ENCODE results near the gene CTTN. TPM values are rescaled to one million over a fixed set of nuclear protein-coding genes. Genes with fewer than 3 reads are reported as not detected.

CTTN gene
- total RNA-seq, 1 experiment from 2014 or later, result 503 TPM

- Histone ChIP-seq H3K9me3 (ENCODE audit: control insufficient read depth, insufficient read depth, low read depth, low read length) (no peaks in the 10 kb centered on the region), H3K27me3 (ENCODE audit: control insufficient read depth, insufficient read depth, low read length) (no peaks in the 10 kb centered on the region), H3K4me1 (ENCODE audit: control insufficient read depth, insufficient read depth, low read length) (no peaks in the 10 kb centered on the region), H3K4me3 (ENCODE audit: low read depth in 2 of 2, low read length in 2 of 2) (no peak overlapping the region), H3K27ac (ENCODE audit: low read length) (no peak overlapping the region), H3K36me3 (ENCODE audit: control insufficient read depth, insufficient read depth, low read length) (peaks cover 23% of the 10 kb centered on the region)
- ATAC-seq (no peak), DNase-seq (ENCODE audit: low read depth, low spot score) (no peak)
- in situ Hi-C loops (cut with HindIII; ENCODE audit: low pct_unique_long_range_greater_than_20kb, low sequenced_read_pairs) (no loop called here), intact Hi-C loops (cut with micrococcal nuclease; ENCODE audit: unreplicated experiment) (no loop called here)
- ChIA-PET POLR2A (no interaction called here), CTCF (no interaction called here)
- no TSS peak for BruUV-seq (replicated peaks)
- no peak for TF ChIP-seq POLR2AphosphoS5 (IDR thresholded peaks at IDR 0.05; ENCODE audit: low read depth, low read length)
- TF ChIP-seq TCF7L2 (IDR thresholded peaks at IDR 0.05; ENCODE audit: low read depth, low read length), result no peak
- no peak for TF ChIP-seq CTCF (IDR thresholded peaks at IDR 0.05)
- TF ChIP-seq REST (IDR thresholded peaks at IDR 0.05; ENCODE audit: insufficient read depth in 1 of 2, low read depth in 2 of 2, low read length in 1 of 2), result no peak
- TF ChIP-seq SIN3A (IDR thresholded peaks at IDR 0.05; ENCODE audit: borderline replicate concordance, insufficient read depth, low read depth, low read length), result no peak
These were observed 46.7 kb upstream of the CTTN start for GRCh38 chr11:70351646-70352045.

- Histone ChIP-seq H3K36me3 (ENCODE audit: control insufficient read depth, insufficient read depth, low read length) (peaks cover 21% of the 10 kb centered on the region), H3K9me3 (ENCODE audit: control insufficient read depth, insufficient read depth, low read depth, low read length) (no peaks in the 10 kb centered on the region), H3K4me1 (ENCODE audit: control insufficient read depth, insufficient read depth, low read length) (no peaks in the 10 kb centered on the region), H3K27ac (ENCODE audit: low read length) (no peak overlapping the region), H3K4me3 (ENCODE audit: low read depth in 2 of 2, low read length in 2 of 2) (no peak overlapping the region), H3K27me3 (ENCODE audit: control insufficient read depth, insufficient read depth, low read length) (no peaks in the 10 kb centered on the region)
- BruUV-seq (replicated peaks), result no TSS peak
- in situ Hi-C loops (cut with HindIII; ENCODE audit: low pct_unique_long_range_greater_than_20kb, low sequenced_read_pairs), result no loop called here
- ChIA-PET POLR2A (no interaction called here), CTCF (no interaction called here)
- ATAC-seq (no peak), DNase-seq (ENCODE audit: low read depth, low spot score) (no peak)
- intact Hi-C loops (cut with micrococcal nuclease; ENCODE audit: unreplicated experiment), result no loop called here
- TF ChIP-seq SIN3A (IDR thresholded peaks at IDR 0.05; ENCODE audit: borderline replicate concordance, insufficient read depth, low read depth, low read length), result no peak
- TF ChIP-seq TCF7L2 (IDR thresholded peaks at IDR 0.05; ENCODE audit: low read depth, low read length), result no peak
These were observed 46.2 kb upstream of the CTTN start for GRCh38 chr11:70352100-70352499.

GRCh38 chr11:70352601-70353000 is 45.7 kb upstream of the CTTN start:
- intact Hi-C loops (cut with micrococcal nuclease; ENCODE audit: unreplicated experiment) (no loop called here), in situ Hi-C loops (cut with HindIII; ENCODE audit: low pct_unique_long_range_greater_than_20kb, low sequenced_read_pairs) (no loop called here)
- no peaks in the 10 kb centered on the region for H3K9me3 ChIP-seq (ENCODE audit: control insufficient read depth, insufficient read depth, low read depth, low read length)
- DNase-seq (ENCODE audit: low read depth, low spot score) (no peak), ATAC-seq (no peak)
- no peak overlapping the region for H3K27ac ChIP-seq (ENCODE audit: low read length)
- POLR2A ChIA-PET, result no interaction called here
- H3K27me3 ChIP-seq (ENCODE audit: control insufficient read depth, insufficient read depth, low read length), result no peaks in the 10 kb centered on the region
- CTCF ChIA-PET, result no interaction called here
- BruUV-seq (replicated peaks), result no TSS peak
- no peaks in the 10 kb centered on the region for H3K4me1 ChIP-seq (ENCODE audit: control insufficient read depth, insufficient read depth, low read length)
- peaks cover 21% of the 10 kb centered on the region for H3K36me3 ChIP-seq (ENCODE audit: control insufficient read depth, insufficient read depth, low read length)
- TF ChIP-seq TCF7L2 (IDR thresholded peaks at IDR 0.05; ENCODE audit: low read depth, low read length), result no peak
- TF ChIP-seq CTCF (IDR thresholded peaks at IDR 0.05), result no peak
- TF ChIP-seq REST (IDR thresholded peaks at IDR 0.05; ENCODE audit: insufficient read depth in 1 of 2, low read depth in 2 of 2, low read length in 1 of 2), result no peak
- TF ChIP-seq POLR2AphosphoS5 (IDR thresholded peaks at IDR 0.05; ENCODE audit: low read depth, low read length), result no peak
- no peak for TF ChIP-seq SIN3A (IDR thresholded peaks at IDR 0.05; ENCODE audit: borderline replicate concordance, insufficient read depth, low read depth, low read length)
- no peak overlapping the region for H3K4me3 ChIP-seq (ENCODE audit: low read depth in 2 of 2, low read length in 2 of 2)

Data from Panc1 (cell line).